Right ventricle myocardium inferior (tissue), 1 donor: Measurements from ENCODE around the gene TADA1. TPM values are rescaled to one million over a fixed set of nuclear protein-coding genes. Genes with fewer than 3 reads are reported as not detected.

ENCODE experiments used
- ATAC-seq: fragments of 200-7000 bp; cut with Tn5 transposase; one replicate; pipeline ENCODE4 v1.9.1; 2020; ENCODE audit warnings: mild to moderate bottlenecking, moderate library complexity
- DNase-seq: peaks from one replicate; pipeline ENCODE4 v3.0.0; 2021; ENCODE audit errors: missing footprints
- intact Hi-C: fragments of 100-400 bp; cut with DNase I; formaldehyde crosslinking; loops from one replicate; pipeline ENCODE4 v1.11.0; 2022
- total RNA-seq: library from RNA; stranded (reverse); fragmentation: NEBNext Ultra II Directional; extraction: Animal tissue kit (Norgen Biotek cat#: 25700); gene quantifications from one replicate; pipeline ENCODE4 v1.2.1, GENCODE V29; 2021
- donor health status: DM: no; HTN: yes; CAD: no; lungs with severe emphysema.

TADA1 gene
- total RNA-seq, 1 donor from 2014 or later: 9.4 TPM

GRCh38 chr1:166814611-166815010, 61.5 kb downstream of the TADA1 start:
- intact Hi-C loops: no loop called here
- peak; percentile 77 for ATAC-seq
- no peak for DNase-seq

- ATAC-seq (no peak), DNase-seq (no peak)
- intact Hi-C loops: no loop called here
These were observed 62.4 kb downstream of the TADA1 start for GRCh38 chr1:166813508-166814223.

- no peak for ATAC-seq
- DNase-seq: no peak
- intact Hi-C loops: no loop called here
These were observed 64.4 kb downstream of the TADA1 start for GRCh38 chr1:166811691-166812090.

GRCh38 chr1:166808952-166809351, 67.1 kb downstream of the TADA1 start:
- no peak for ATAC-seq

More at GRCh38 chr1:166808952-166809351, 67.1 kb downstream of the TADA1 start:
- no peak for DNase-seq
- intact Hi-C loops: no loop called here

Other genes starting within 250 kb of the TADA1 start
- gene POGK, start 36.8 kb downstream of the TADA1 start, total RNA-seq: 16.5 TPM
- 1.8 TPM for gene ILDR2, start 99.3 kb upstream of the TADA1 start, total RNA-seq
- gene MAEL, start 113.0 kb upstream of the TADA1 start, total RNA-seq: 0.87 TPM
- 0.62 TPM for gene GPA33, start 214.1 kb upstream of the TADA1 start, total RNA-seq
- 127 TPM for gene STYXL2, start 217.8 kb upstream of the TADA1 start, total RNA-seq